ENCODE data around the gene APOD. TPM values are rescaled to one million over a fixed set of nuclear protein-coding genes. Genes with fewer than 3 reads are reported as not detected.

Gene APOD
- total RNA-seq, 1 donor from 2014 or later, result 2.9 TPM

GRCh38 chr3:195540511-195540910 is 43.2 kb downstream of the APOD start:
- no peak for TF ChIP-seq CTCF (IDR thresholded peaks at IDR 0.05)
- Mint-ChIP-seq H3K27me3 (ENCODE audit: low read depth) (no peaks in the 10 kb centered on the region), H3K36me3 (ENCODE audit: low read depth) (no peaks in the 10 kb centered on the region), H3K27ac (ENCODE audit: unreplicated experiment) (no peak overlapping the region), H3K4me3 (ENCODE audit: unreplicated experiment) (no peak overlapping the region), H3K9me3 (ENCODE audit: low read depth) (no peaks in the 10 kb centered on the region), H3K4me1 (ENCODE audit: low read depth) (peaks cover 49% of the 10 kb centered on the region)
- DNase-seq (ENCODE audit: low spot score), result no peak

DNA sequence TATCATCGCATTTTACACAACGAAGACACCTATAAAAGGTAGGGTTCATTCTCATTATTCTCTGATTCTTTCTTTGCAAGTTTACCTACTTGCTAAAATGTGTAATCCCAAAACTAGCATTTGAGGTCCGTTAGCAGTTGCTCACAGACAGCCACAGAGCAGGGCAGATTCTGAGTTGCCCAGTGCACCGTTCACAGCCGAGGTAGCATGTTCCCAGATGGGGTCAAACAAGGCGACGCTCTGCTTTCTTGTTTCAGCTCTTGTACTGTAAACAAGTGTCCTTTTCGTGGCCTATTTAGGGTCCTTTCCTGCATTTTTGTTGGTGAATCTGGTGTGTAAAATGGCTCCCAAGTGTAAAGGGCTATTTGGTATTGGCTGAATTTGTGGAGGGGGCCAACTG is 43.7 kb downstream of the APOD start:
- peaks cover 47% of the 10 kb centered on the region for H3K4me1 Mint-ChIP-seq (ENCODE audit: low read depth)
- H3K27me3 Mint-ChIP-seq (ENCODE audit: low read depth), result no peaks in the 10 kb centered on the region
- H3K4me3 Mint-ChIP-seq (ENCODE audit: unreplicated experiment), result no peak overlapping the region
- no peak for DNase-seq (ENCODE audit: low spot score)
- H3K27ac Mint-ChIP-seq (ENCODE audit: unreplicated experiment), result no peak overlapping the region
- TF ChIP-seq CTCF (IDR thresholded peaks at IDR 0.05), result no peak
- H3K36me3 Mint-ChIP-seq (ENCODE audit: low read depth), result no peaks in the 10 kb centered on the region
- no peaks in the 10 kb centered on the region for H3K9me3 Mint-ChIP-seq (ENCODE audit: low read depth)

DNA sequence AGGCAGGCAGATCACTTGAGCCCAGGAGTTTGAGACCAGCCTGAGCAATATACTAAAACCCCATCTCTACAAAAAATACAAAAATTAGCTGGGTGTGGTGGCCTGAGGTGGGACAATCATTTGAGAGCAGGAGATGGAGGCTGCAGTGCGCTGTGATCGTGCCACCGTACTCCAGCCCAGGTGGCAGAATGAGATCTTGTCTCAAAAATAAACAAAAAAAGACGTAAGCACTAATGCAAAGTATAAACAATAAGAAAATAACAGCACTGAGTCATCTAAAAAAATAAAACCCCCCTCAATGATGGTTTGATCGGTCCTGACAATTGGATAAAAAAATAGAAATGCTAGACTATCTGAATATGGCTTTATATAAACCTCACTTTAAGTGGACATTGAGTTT is 44.3 kb downstream of the APOD start:
- DNase-seq (ENCODE audit: low spot score), result no peak
- Mint-ChIP-seq H3K4me1 (ENCODE audit: low read depth) (peaks cover 44% of the 10 kb centered on the region), H3K36me3 (ENCODE audit: low read depth) (peaks cover 1% of the 10 kb centered on the region), H3K27ac (ENCODE audit: unreplicated experiment) (no peak overlapping the region), H3K27me3 (ENCODE audit: low read depth) (no peaks in the 10 kb centered on the region), H3K4me3 (ENCODE audit: unreplicated experiment) (no peak overlapping the region), H3K9me3 (ENCODE audit: low read depth) (no peaks in the 10 kb centered on the region)
- TF ChIP-seq CTCF (IDR thresholded peaks at IDR 0.05), result no peak

DNA sequence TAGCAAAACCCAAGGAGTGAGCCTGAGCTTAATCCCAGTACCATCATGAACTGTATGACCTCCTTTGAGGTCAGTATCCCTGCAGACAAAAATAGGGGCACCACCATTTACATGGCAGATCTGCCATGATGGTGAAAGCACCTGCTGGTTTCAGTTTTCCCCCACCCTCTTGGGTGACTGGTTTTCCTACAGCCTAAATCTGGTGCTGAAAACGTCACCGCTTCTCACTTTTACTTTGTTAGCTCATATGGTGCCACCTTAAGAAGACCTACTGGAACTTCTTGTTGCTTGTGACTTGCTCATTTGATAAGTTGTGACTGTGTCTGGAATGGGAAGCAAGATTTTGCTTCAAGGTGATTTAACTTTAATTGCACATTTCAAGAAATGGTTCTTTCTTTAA is 45.7 kb downstream of the APOD start:
- TF ChIP-seq CTCF (IDR thresholded peaks at IDR 0.05), result no peak
- DNase-seq (ENCODE audit: low spot score), result no peak
- peaks cover 39% of the 10 kb centered on the region for H3K4me1 Mint-ChIP-seq (ENCODE audit: low read depth)
- H3K27me3 Mint-ChIP-seq (ENCODE audit: low read depth), result no peaks in the 10 kb centered on the region
- no peak overlapping the region for H3K27ac Mint-ChIP-seq (ENCODE audit: unreplicated experiment)
- H3K36me3 Mint-ChIP-seq (ENCODE audit: low read depth), result peaks cover 1% of the 10 kb centered on the region
- H3K9me3 Mint-ChIP-seq (ENCODE audit: low read depth), result no peaks in the 10 kb centered on the region
- H3K4me3 Mint-ChIP-seq (ENCODE audit: unreplicated experiment), result no peak overlapping the region

DNA sequence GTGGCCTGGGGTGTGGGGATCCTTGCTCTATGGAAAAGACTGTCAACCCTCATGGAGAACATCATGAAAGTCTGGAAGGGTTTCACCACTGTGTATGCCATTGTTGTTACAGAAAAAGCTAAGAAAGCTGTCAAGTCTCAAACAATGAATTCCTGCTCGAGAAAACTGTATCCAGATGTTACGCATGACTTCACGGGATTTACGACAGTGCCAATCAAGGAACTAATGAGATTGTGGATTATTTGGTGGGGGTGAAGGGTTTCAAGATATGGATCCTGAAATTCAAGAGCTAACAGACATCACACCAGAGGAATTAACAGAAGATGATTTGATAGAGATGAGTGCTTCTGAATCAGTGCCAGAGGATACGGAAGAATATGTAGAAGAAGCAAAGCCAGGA is 48.4 kb downstream of the APOD start:
- Mint-ChIP-seq H3K9me3 (ENCODE audit: low read depth) (no peaks in the 10 kb centered on the region), H3K4me3 (ENCODE audit: unreplicated experiment) (no peak overlapping the region), H3K36me3 (ENCODE audit: low read depth) (peaks cover 1% of the 10 kb centered on the region), H3K27ac (ENCODE audit: unreplicated experiment) (no peak overlapping the region), H3K4me1 (ENCODE audit: low read depth) (peaks cover 33% of the 10 kb centered on the region), H3K27me3 (ENCODE audit: low read depth) (no peaks in the 10 kb centered on the region)
- no peak for TF ChIP-seq CTCF (IDR thresholded peaks at IDR 0.05)
- no peak for DNase-seq (ENCODE audit: low spot score)
